ENCODE data around the gene RAB10.
"Not testable (repeated sequence)": the region's sequence is repeated elsewhere in the genome, so short reads cannot be mapped to it uniquely, and the experiment has no call there.

The RAB10 gene

DNA sequence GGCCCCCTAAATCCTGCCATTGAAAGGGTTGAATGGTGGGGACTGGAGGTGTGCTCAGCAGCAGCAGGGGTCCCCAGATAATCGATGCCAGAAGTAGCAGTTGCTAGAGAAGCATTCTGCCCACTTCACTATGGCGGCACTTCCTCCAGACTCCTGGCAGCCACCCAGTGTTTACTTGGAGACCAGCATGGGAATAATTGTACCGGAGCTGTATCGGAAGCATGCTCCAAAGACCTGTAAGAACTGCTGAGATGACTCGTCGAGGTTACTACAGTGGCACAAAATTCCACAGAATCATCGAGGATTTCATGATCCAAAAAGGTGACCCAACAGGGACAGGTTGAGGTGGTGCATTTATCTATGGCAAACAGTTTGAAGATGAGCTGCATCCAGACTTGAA, 128.0 kb downstream of the RAB10 start:
- DNase-seq (ENCODE audit: low spot score): no peak

DNA sequence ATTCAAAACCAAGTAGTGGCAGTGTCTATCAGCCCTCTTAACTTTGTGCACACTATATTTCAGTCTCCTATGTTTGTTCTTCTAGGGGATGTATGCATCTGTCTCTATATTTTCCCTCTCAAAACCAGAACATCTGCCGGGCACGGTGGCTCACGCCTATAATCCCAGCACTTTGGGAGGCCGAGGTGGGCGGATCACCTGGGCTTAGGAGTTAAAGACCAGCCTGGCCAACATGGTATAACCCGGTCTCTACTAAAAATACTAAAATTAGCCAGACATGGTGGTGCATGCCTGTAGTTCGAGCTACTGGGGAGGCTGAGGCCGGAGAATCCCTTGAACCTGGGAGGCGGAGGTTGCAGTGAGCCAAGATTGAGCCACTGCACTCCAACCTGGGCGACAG, 129.1 kb downstream of the RAB10 start:
- no peak for DNase-seq (ENCODE audit: low spot score)

DNA sequence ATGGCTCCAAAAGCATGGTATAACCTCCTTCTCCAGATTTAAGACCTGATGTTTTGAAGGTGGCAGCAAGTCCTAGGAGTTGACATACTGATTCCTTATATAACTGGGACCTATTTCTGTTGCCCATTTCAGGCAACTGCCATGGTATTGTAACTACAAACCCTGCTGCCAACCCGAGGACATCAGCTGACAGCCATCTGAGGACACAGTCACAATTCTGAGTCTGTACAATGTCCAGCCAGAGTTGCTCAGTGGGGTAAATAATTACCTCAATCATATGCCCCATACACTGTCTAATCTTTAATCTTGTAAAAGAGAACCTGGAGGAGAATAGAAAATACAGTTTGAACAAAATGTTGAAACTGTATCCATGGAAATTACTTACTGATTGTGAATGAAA, 130.3 kb downstream of the RAB10 start:
- DNase-seq (ENCODE audit: low spot score): no peak

DNA sequence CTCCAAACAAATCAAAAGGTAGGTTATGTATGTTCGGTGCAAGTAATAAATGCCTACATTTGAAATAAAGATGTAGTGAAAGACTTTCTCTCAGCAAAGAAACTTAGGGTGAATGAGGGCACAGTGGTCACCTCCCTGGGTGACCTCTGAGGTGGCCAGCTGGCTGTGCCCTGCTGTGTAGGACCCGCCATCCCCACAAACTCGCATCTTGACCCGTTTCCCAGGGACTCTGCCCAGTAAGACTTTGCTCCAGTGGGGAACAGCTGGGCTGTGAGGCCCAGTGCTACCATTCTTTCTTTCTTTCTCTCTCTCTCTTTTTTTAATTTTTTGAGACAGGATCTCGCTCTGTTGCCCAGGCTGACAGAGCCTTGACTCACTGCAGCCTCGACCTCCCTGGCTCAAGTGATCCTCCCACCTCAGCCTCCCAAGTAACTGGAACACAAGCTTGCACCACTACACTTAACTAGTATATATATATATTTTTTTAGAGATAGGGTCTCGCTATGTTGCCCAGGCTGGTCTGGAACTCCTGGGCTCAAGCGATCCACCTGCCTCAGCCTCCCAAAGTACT, 130.8 kb downstream of the RAB10 start:
- DNase-seq (ENCODE audit: low spot score): no peak

DNA sequence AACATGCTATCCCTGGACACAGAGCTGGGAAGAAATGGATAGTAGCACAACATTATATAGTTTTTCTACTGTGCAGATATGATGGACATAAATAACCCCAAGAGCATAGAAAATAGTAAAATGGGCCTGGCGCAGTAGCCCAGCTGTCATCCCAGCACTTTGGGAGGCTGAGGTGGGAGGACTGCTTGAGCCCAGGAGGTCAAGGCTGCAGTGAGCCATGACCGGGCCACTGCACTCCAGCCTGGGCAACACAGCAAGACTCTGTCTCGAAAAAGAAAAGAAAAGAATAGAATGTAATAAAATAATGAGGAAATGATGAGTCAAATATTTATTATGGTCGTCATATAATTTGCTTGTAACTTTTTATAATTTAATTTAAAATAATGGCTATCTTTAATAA, 131.5 kb downstream of the RAB10 start:
- no peak for DNase-seq (ENCODE audit: low spot score)

DNA sequence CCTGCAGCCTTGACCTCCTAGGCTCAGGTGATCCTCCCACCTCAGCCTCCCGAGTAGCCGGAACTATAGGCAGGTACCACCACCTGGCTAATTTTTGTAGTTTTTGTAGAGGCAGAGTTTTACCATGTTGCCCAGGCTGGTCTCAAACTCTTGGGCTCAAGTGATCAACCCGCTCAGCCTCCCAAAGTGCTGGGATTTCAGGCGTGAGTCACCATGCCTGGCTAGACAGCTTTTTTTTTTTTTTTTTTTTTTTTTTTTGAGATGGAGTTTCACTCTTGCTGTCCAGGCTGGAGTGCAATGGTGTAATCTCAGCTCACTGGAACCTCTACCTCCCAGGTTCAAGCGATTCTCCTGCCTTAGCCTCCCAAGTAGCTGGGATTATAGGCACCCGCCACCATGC, 132.7 kb downstream of the RAB10 start:
- not testable (repeated sequence) for DNase-seq (ENCODE audit: low spot score)

DNA sequence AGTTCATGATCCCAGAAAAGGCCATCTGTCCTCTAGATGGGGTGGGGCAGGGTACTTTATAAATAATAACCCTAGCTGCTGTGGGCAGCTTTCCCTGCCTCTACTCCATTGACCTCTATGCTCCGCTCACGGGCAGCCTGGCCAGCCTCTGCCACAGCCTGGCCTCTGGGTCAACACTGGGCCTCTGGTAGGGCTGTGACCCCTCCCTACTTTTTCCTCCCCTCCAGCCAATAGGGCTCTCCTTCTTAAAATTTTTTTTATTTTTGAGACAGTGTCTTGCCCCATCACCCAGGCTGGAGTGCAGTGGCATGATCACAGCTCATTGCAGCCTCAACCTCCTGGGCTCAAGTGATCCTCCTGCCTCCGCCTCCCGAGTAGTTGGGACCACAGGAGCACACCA, 134.9 kb downstream of the RAB10 start:
- no peak for DNase-seq (ENCODE audit: low spot score)

DNA sequence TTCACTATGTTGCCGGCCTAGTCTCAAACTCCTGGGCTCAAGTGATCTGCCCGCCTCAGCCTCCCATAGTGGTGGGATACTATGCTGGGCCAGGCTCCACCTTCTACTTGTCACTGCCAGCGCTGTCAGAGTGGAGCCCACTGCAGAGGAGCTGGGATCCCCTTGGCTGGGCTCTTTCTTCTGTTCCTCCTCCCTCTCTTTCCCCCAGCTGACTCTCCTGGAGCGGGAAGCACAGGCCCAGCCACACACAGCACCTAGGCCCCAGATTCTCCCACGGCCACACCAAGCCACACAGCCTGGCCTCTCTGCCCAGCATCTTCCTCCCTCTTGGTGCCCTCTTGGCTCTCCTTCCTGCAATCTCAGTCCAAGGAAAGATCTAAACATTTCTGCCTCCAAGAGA, 135.3 kb downstream of the RAB10 start:
- no peak for DNase-seq (ENCODE audit: low spot score)

DNA sequence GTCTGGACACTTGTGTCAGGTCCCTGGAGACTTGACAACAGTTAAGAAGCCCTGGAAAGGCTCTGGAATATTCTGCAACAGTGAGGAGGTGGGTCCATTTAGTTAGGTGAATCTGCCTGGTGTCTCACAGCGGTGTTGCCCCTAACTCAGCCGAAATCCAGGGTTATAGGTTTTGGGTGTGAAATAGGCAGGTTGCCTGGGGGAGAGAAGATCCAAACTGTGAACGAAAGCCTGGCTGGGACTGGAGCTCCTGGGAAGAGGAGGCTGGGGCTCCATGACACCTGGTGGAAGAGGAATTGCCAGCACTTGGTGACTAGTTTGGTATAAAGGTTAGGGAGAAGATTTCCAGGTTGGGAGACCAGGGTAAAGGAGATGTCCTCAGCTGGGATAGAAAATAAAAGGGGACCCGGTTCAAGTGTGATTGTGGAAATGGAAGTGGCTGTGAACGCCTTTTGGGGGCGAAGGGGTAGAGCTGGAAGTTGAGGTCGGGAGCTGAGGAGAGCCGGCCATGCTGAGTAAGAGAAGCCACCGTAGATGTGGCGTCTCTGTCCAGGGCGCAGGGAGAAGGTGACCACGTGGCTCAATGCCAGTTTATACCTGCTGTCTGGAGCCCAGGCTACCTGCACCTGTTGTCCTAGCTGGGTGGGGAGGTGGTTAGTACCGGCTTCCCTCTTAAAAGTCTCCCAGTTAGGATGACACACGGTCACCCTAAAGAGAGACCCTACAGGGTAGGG, 136.0 kb downstream of the RAB10 start:
- DNase-seq (ENCODE audit: low spot score): no peak

DNA sequence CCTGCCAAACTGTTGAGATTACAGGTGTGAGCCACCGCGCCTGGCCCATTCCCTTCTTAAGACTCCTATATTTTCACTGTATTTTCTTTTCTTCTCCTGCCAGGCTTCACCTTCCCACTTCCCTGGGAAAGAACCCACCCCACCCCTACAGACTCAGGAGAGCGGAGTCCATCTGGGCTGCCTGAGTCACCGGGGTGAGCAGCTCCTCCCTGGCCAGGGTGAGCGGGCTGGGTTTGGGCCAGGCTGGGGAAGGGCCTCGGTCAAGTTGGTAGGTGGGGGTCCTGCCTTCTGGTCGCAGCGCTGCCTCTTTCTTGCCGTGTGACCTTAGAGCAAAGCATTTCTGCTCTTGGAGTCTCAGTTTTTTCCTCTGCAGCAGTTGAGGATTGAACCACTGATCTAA, 136.9 kb downstream of the RAB10 start:
- no peak for DNase-seq (ENCODE audit: low spot score)

DNA sequence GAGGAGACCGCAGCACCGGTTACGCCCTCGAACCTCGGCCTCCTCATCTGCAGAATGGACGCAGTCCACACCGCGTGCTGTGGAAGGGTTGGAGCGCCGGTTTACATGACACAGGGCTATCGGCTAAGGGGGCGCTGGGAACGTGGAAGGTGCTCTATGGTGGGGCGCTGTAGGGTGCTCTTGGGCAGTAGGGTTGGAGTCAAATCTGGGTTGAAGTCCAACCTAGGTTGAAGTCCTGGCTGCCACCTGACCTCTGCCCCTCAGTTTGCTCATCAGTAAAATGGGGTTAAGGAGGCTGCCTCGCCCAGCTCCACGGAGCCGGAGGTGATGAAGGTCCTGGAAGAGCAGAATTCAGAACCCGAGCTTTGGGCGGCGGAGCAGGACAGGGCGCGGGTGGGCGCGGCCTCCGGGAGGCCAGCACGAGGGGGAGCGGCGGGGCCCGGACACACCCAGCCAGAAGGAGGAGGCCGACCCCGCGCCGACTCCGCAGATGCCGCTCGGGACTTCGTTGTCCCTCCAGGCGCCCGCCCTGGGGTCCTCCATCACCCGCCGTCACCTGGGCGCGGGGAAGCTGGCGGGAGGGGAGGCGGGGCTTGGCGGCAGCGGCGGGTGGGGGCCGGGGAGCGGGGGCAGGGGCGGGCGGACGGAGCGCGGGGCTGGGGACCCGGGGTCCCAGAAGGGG, 138.4 kb downstream of the RAB10 start:
- DNase-seq (ENCODE audit: low spot score): no peak

DNA sequence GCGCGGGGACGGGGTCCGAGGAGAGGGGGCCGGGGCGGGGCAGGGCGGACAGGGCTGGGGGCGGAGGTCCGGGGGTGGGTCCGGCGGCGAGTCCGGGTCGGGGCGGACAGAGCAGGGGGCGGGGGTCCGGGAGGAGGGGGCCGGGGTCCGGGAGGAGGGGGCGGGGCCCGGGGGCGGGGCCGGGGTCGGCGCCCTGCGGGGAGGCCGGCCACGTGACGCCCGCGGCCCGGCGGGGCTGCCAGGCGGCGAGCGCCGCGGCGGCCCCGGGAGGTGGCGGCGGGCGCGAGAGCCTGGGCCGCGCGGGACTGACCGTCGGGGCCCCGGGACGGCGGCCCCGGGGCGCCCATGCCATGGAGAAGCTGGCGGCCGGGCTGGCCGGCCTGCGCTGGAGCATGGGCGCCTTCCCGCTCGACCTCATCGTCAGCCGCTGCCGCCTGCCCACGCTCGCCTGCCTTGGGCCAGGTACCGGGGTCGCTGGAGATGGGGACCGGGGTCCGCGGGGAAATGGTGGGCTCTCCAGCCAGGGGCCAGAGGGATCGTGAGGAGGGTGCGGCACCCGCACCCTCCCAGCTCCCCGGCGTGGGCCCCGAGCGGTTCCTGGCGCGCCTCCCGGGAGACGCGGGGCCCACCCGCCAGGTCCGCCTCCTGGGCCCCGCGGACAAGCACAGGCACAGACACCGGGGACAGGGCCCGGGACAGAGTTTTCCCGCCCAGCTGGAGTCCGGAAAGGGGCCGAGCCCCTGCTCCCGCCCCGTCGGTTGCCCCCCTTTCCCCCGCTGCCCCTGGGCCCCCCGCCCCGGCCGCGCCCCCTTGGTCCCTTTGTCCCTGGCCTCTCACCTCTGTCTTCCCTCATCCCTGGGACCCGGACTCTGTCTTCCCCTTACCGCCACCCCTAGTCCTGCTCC, 139.2 kb downstream of the RAB10 start, which contains the start of gene GAREM2:
Gene GAREM2, plus strand, starts transcription at position 218 of the 905 bp plus-strand sequence. Its CDS starts 133 bp downstream, at position 351.
- DNase-seq (ENCODE audit: low spot score): no peak

DNA sequence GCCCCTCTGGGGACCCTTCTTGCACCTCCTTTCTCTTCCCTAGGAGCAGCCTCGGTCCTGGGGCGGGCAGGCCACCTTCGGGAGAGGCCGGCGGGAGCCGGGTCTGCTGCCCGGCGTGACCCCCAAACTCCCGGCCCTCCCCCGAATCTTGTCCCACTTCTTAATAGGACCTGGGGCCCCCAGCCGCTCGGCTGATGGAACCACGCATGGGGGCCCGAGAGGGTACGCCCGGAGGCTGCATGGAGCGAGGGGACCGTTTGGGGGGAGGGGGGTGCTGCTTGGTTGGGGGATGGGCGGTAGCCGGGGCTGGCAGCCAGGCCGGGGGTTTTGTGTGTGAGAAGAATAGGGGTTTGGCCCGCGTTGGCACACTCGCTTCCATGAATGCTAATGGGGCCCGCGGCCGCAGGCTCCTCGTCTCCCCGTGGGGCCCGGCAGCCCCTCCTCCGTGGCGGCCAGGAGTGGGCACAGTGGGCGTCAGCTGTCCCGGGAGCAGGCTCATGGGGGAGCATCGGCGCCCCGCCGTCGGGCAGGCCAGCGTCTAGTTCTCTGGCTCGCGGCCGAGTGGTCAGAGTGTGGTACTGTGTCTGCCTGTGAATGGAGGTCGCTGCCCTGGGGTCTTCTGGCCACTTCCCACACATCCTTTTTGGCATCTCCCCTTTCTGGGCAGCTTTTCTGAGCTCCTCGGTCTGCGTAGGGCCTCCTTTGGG, 140.0 kb downstream of the RAB10 start:
- DNase-seq (ENCODE audit: low spot score): no peak

DNA sequence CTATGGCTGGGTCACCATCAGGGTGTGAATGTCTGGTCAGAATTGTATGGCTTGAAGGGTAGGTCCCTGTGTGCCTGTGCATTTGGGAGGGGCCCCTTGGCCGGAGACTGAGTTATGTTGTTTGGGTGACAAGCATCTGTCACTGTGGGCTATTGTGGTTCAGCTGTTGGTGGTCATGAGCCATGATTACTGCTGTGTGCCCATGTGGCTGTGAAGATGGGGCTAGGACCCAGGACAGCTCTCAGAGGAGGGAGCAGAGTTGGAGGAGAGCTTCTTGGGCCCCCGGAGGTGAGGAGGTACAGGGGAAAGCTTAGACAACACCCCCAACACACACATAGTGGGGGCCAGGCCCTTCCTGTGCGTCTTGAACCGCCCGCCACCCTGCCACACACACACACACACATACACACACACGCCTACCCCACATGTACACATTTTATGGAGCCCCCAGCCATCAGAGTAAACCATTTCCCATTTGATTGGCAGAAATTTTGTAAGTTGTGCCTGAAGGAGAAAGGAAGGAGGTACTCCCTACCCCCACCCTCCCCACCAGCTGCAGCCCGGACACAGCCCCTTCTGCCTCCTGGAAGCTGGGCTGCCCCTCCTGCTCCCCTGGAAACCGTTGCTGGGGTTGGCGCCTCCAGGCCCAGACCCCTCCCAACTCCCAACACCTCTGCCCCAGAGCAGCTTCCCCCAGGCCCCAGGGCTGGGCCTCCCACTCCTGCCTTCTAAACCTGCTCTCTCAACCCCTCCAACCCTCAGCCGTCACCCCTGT, 141.0 kb downstream of the RAB10 start:
- DNase-seq (ENCODE audit: low spot score): no peak

DNA sequence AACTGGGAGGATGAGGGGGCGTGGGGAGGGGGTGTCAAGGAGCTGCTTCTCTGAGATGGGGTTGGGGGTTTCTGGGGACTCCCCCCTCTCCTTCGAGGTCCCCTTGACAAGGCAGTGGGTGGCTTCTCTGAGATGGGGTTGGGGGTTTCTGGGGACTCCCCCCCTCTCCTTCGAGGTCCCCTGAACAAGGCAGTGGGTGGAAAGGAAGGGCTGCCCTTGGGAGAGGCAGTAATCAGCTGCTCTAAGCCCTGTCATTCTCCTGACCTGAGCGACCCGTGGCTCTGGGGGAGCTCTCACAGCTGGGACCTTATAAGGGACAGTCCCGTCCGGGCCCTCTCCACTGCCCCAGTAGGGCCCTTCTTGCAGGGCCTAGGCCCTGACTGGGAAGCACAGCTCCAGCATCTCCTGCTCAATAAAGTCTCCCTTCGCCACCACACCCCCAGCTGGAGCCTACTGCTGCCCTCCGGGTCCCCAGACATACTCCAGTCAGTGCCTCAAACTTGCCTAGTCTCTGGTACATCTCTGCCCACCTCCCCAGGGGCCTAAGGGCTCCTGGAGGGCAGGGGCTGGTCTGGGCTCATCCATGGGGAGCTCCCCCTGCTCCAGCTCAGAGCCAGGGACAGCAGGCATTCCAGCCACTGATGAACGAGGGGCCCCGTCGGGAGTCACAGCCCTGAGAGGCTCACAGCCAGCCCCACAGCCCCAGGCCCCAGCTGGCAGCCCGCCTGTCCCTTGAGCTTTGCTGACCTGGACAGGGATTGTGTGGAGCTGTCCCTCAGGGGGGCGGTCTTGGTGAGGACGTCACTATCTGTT, 141.8 kb downstream of the RAB10 start:
- no peak for DNase-seq (ENCODE audit: low spot score)

DNA sequence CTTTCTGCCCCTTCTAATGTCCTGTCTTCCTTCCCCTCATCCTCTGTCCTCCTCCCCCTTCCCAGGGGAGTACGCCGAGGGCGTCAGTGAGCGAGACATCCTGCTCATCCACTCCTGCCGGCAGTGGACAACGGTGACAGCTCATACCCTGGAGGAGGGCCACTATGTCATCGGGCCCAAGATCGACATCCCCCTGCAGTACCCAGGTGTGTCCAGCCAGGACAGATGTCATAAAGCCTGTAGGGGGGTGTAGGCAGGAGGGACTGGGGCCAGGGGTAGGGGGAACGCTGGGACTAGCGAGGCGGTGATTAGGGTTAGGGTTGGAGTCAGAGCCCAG, 142.4 kb downstream of the RAB10 start:
- DNase-seq (ENCODE audit: low spot score): no peak

DNA sequence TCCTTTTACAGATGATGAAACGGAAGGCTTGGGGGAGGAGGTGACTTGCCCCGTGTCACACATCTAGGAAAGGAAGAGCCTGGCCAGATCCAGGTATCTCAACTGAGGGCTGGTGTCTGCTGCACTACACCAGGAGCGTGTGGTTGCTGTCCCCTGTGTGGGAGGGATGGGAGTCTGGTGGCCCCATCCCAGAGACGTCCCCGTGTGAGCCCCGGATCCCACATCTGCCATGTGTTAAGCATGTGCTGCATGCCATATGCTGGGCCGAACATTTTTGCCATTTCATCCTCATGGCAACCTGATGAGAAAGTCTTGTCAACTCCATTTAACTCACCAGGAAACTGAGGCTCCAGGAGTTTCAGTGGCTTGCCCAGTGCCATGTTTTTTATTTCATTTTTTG, 143.2 kb downstream of the RAB10 start:
- DNase-seq (ENCODE audit: low spot score): no peak

DNA sequence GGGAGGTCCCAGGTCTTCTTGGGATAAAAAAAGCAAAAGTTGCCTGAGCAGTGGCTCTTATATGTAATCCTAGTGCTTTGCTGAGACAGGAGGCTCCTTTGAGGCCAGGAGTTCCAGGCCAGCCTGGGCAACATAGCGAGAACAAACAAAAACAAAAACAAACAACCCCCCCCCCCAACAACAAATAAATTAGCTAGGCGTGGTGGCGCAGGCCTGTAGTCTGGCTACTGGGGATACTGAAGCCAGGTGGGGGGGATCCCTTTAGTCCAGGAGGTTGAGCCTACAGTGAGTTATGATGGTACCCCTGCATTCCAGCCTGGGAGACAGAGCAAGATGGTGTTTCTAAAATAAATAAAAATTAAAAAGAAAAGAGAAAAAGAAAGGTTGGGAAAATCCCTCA, 144.4 kb downstream of the RAB10 start:
- DNase-seq (ENCODE audit: low spot score): no peak

DNA sequence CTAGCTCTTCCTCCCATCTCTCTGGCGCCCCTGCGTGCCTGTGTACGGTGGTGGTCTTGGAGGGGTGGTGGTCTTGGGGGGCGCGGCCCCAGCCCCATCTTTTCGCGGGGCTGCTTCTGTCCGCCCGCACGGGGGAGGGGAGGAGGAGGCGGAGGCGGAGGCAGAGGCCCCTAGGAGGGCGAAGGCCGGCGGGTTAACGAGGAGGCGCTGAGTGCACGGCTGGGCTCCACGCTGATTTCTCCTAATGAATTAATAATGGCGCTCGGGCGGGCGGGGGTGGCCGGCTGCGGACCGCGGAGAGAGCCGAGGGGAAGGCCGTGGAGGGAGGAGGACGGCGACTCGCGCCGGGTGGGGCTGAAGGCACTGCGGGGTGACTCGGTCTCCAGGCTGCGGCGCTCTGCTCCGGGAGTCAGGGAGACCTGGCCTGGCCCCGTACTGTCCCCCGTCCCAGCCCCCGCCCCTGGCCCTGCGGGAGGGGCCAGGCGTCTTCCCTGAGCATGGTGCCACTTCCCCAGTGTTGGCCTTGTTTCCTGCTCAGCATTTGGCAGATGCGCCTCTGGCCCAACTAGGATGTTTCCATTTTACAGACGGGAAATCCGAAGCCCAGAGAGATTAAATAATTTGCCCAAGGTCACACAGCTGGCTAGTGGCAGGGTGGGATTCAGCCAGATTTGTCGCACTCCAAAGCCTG, 145.0 kb downstream of the RAB10 start:
- DNase-seq (ENCODE audit: low spot score): no peak
